ENCODE results near the gene SLC25A25.
"Not testable (repeated sequence)": the region's sequence is repeated elsewhere in the genome, so short reads cannot be mapped to it uniquely, and the experiment has no call there.

- TF ChIP-seq CTCF, POLR2A (IDR thresholded peaks at IDR 0.05): not testable (repeated sequence)
These were observed 44.4 kb upstream of the SLC25A25 start for GRCh38 chr9:128023671-128024070.
